Activated CD8-positive, alpha-beta memory T cell treated with anti-CD3 and anti-CD28 coated beads, Interleukin-2, amount 50 U/mL, for 48 hours (primary cell): ENCODE measurements around the gene C16orf96.

Experiments used
- DNase-seq: peaks from one replicate; pipeline ENCODE4 v3.0.0-alpha.2; 2020

The C16orf96 gene

GRCh38 chr16:4525634-4526277 lies 30.4 kb upstream of the C16orf96 start:
- no peak for DNase-seq

GRCh38 chr16:4529085-4530060 lies 26.8 kb upstream of the C16orf96 start:
- DNase-seq = no peak

GRCh38 chr16:4531811-4532210 lies 24.3 kb upstream of the C16orf96 start:
- DNase-seq = no peak

GRCh38 chr16:4532238-4532637 lies 23.9 kb upstream of the C16orf96 start:
- DNase-seq = no peak

GRCh38 chr16:4533490-4533889 lies 22.6 kb upstream of the C16orf96 start:
- no peak for DNase-seq

GRCh38 chr16:4534151-4534790 lies 21.9 kb upstream of the C16orf96 start:
- DNase-seq = no peak

GRCh38 chr16:4535627-4536108 lies 20.5 kb upstream of the C16orf96 start:
- DNase-seq = peak; percentile 64

GRCh38 chr16:4536391-4537106 lies 19.6 kb upstream of the C16orf96 start:
- DNase-seq = no peak

- DNase-seq = peak; percentile 63
Observed at GRCh38 chr16:4537376-4538343, 18.5 kb upstream of the C16orf96 start.

GRCh38 chr16:4538350-4539235 lies 17.5 kb upstream of the C16orf96 start, which contains the start of gene CDIP1:
TSS of gene CDIP1 (minus strand) at chr16:4538773. CDS start at chr16:4514130, 24,643 bp downstream.
- DNase-seq = peak; percentile 98

- no peak for DNase-seq
Observed at GRCh38 chr16:4539716-4540284, 16.3 kb upstream of the C16orf96 start.

GRCh38 chr16:4544473-4544872 lies 11.7 kb upstream of the C16orf96 start:
- no peak for DNase-seq

GRCh38 chr16:4548124-4548523 lies 8.0 kb upstream of the C16orf96 start:
- DNase-seq = no peak

GRCh38 chr16:4550591-4550990 lies 5.5 kb upstream of the C16orf96 start:
- no peak for DNase-seq

GRCh38 chr16:4552541-4552940 lies 3.6 kb upstream of the C16orf96 start:
- no peak for DNase-seq

- no peak for DNase-seq
Observed at GRCh38 chr16:4556580-4556979, 440 bp downstream of the C16orf96 start.

GRCh38 chr16:4557973-4558372 lies 1.8 kb downstream of the C16orf96 start:
- no peak for DNase-seq

GRCh38 chr16:4561596-4561995 lies 5.5 kb downstream of the C16orf96 start:
- DNase-seq = no peak

- no peak for DNase-seq
Observed at GRCh38 chr16:4564661-4565267, 8.6 kb downstream of the C16orf96 start.

- no peak for DNase-seq
Observed at GRCh38 chr16:4566144-4566543, 10.0 kb downstream of the C16orf96 start.
